Measurements from ENCODE around the gene SIM1.

Gene SIM1

DNA sequence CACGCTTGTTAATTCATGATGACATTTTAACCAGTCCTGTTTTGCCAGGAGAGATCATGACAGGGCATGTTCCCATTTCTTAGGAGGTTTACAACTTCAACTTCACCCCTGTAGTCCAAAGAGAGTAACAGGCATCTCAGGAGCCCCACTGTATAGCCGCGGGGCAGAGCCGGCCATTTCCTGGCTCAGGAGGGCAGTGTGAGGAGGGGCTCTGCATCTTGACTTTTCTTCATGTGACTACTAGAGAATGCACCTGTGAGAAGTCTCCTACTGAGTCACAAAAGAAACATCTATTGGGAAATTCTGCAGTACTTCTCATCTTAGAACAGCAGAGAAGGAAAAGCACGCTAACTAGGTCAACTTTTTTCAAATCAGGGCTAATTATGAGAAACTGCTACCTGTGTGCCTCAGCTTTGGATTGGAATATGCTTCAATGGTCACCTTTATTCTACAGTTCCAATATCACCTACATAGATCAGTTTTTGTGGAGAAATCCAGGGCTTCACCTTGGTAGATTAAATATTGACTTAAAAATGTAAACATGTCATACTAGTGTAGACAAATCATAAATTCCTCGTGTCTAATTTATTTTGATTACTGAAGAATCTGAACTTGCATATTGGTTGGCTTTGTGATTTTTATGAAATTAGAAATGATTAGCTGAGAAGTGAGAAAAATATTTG lies 28.6 kb upstream of the SIM1 start:
- no peak overlapping the region for H2AFZ ChIP-seq (ENCODE audit: low read depth, low read length)
- no peak for DNase-seq
- H4K20me1 ChIP-seq (ENCODE audit: insufficient read depth, low read length), result no peaks in the 10 kb centered on the region
- H3K27ac ChIP-seq (ENCODE audit: low read length), result no peak overlapping the region
- 0 out of 3 replicates have a peak, but pooled peaks have one; percentile 33 for ATAC-seq (ENCODE audit: insufficient read depth, low read depth)
- H3K9me3 ChIP-seq (ENCODE audit: insufficient read depth, low read length, severe bottlenecking), result no peaks in the 10 kb centered on the region
- H3K36me3 ChIP-seq (ENCODE audit: insufficient read depth, low read length), result no peaks in the 10 kb centered on the region
- H3K27me3 ChIP-seq (ENCODE audit: insufficient read depth, low read length, poor library complexity), result no peaks in the 10 kb centered on the region
- H3K9ac ChIP-seq (ENCODE audit: low read depth, low read length), result no peak overlapping the region
- H3K4me1 ChIP-seq (ENCODE audit: insufficient read depth, low read length), result peaks cover 4% of the 10 kb centered on the region; the same call in 1 of the 2 replicates
- no peaks in the 10 kb centered on the region for H3K79me2 ChIP-seq (ENCODE audit: insufficient read depth, low read length)
- no peak for TF ChIP-seq CTCF (IDR thresholded peaks at IDR 0.05; ENCODE audit: borderline replicate concordance, extremely low read depth, low read length, poor library complexity, severe bottlenecking)
- TF ChIP-seq EZH2 (IDR thresholded peaks at IDR 0.05; ENCODE audit: borderline replicate concordance, low read depth, low read length, severe bottlenecking), result no peak
- H3K4me3 ChIP-seq (ENCODE audit: low read depth in 1 of 2, low read length in 2 of 2), result no peak overlapping the region
- no peak overlapping the region for H3K4me2 ChIP-seq (ENCODE audit: insufficient read depth, low read length)

DNA sequence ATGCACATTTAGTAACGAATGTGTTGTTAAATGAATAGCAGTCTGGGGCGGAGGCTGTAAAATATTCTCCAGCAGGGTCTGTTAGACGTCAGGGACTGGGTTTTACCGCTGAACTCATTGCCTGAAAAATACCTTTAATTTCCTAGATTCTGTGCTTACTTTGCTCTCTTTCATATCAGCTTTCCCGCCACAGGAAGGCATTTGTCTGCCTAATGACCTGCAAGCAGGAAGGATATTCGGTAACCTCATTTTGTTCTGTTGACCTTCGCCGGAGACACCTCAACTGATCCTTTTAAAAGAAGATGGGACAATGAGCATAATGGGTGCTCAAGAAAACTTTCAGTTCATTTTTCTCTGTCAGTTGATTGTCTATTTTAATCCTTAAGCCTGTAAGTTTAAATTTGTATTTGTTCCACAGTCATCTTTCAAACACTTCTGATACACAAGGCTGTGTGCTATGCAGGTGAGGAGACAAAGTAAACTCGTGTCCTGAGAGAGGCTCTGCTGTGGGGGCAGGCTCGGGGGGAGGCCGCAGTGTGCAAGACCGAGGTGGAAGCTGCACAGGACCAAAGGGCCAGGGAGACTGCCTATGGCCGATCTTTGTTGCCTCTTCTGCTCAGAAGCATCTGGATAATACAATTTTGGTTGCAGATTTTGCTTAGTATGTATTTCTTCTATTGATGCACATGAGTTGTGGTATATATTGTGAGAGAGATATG lies 27.4 kb upstream of the SIM1 start:
- no peak for TF ChIP-seq EZH2 (IDR thresholded peaks at IDR 0.05; ENCODE audit: borderline replicate concordance, low read depth, low read length, severe bottlenecking)
- no peak for TF ChIP-seq CTCF (IDR thresholded peaks at IDR 0.05; ENCODE audit: borderline replicate concordance, extremely low read depth, low read length, poor library complexity, severe bottlenecking)
- Histone ChIP-seq H4K20me1 (ENCODE audit: insufficient read depth, low read length) (no peaks in the 10 kb centered on the region), H3K9me3 (ENCODE audit: insufficient read depth, low read length, severe bottlenecking) (no peaks in the 10 kb centered on the region), H3K27me3 (ENCODE audit: insufficient read depth, low read length, poor library complexity) (no peaks in the 10 kb centered on the region), H3K4me1 (ENCODE audit: insufficient read depth, low read length) (peaks cover 4% of the 10 kb centered on the region; the same call in 1 of the 2 replicates), H3K4me3 (ENCODE audit: low read depth in 1 of 2, low read length in 2 of 2) (no peak overlapping the region), H3K4me2 (ENCODE audit: insufficient read depth, low read length) (no peak overlapping the region), H3K36me3 (ENCODE audit: insufficient read depth, low read length) (no peaks in the 10 kb centered on the region), H3K79me2 (ENCODE audit: insufficient read depth, low read length) (no peaks in the 10 kb centered on the region), H3K27ac (ENCODE audit: low read length) (no peak overlapping the region), H3K9ac (ENCODE audit: low read depth, low read length) (no peak overlapping the region), H2AFZ (ENCODE audit: low read depth, low read length) (no peak overlapping the region)
- no peak for DNase-seq
- no peak for ATAC-seq (ENCODE audit: insufficient read depth, low read depth)

GRCh38 chr6:100490065-100490464 lies 25.3 kb upstream of the SIM1 start:
- Histone ChIP-seq H3K4me3 (ENCODE audit: low read depth in 1 of 2, low read length in 2 of 2) (no peak overlapping the region), H3K9me3 (ENCODE audit: insufficient read depth, low read length, severe bottlenecking) (no peaks in the 10 kb centered on the region), H3K4me2 (ENCODE audit: insufficient read depth, low read length) (no peak overlapping the region), H3K79me2 (ENCODE audit: insufficient read depth, low read length) (no peaks in the 10 kb centered on the region), H4K20me1 (ENCODE audit: insufficient read depth, low read length) (no peaks in the 10 kb centered on the region), H3K27me3 (ENCODE audit: insufficient read depth, low read length, poor library complexity) (no peaks in the 10 kb centered on the region), H3K36me3 (ENCODE audit: insufficient read depth, low read length) (no peaks in the 10 kb centered on the region), H3K9ac (ENCODE audit: low read depth, low read length) (no peak overlapping the region), H2AFZ (ENCODE audit: low read depth, low read length) (no peak overlapping the region), H3K4me1 (ENCODE audit: insufficient read depth, low read length) (peaks cover 4% of the 10 kb centered on the region; the same call in 1 of the 2 replicates), H3K27ac (ENCODE audit: low read length) (no peak overlapping the region)
- ATAC-seq (ENCODE audit: insufficient read depth, low read depth) (no peak), DNase-seq (no peak)
- TF ChIP-seq CTCF (IDR thresholded peaks at IDR 0.05; ENCODE audit: borderline replicate concordance, extremely low read depth, low read length, poor library complexity, severe bottlenecking) (no peak), EZH2 (IDR thresholded peaks at IDR 0.05; ENCODE audit: borderline replicate concordance, low read depth, low read length, severe bottlenecking) (no peak)

All from DND-41 (cell line).